Heart left ventricle (tissue), 16 donors: Measurements from ENCODE around the gene DCAKD. TPM values are rescaled to one million over a fixed set of nuclear protein-coding genes. Genes with fewer than 3 reads are reported as not detected.

ENCODE experiments used
- ATAC-seq, 4 donors: fragments of 200-7000 bp; cut with Tn5 transposase; one replicate each; pipeline ENCODE4 v1.9.1; 2020 to 2022; ENCODE audit warnings: moderate library complexity in 4 of 4, mild to moderate bottlenecking in 3 of 4, moderate number of reproducible peaks in 1 of 4
- DNase-seq, 5 donors: peaks; one replicate each; pipeline ENCODE4 v3.0.0-alpha.2; 2020
- H3K27ac ChIP-seq, 12 donors: fragments of 200-600 bp; sonication (generic) in 4 of 12; one replicate each; pipeline versions ENCODE4 v1.5.0 to v1.8.0; 2016 to 2022; ENCODE audit warnings: mild to moderate bottlenecking in 2 of 12
- H3K27me3 ChIP-seq, 9 donors: fragments of 200-600 bp; sonication (generic) in 2 of 9; one replicate each; pipeline versions ENCODE4 v1.5.1 to v1.8.0; 2016 to 2022; ENCODE audit warnings: mild to moderate bottlenecking in 3 of 9
- H3K36me3 ChIP-seq, 9 donors: fragments of 200-600 bp; sonication (generic) in 2 of 9; one replicate each; pipeline versions ENCODE4 v1.5.0 to v1.8.0; 2018 to 2022; ENCODE audit warnings: mild to moderate bottlenecking in 2 of 9
- H3K4me1 ChIP-seq, 12 donors: fragments of 200-600 bp; sonication (generic) in 4 of 12; one replicate each; pipeline versions ENCODE4 v1.5.0 to v1.8.0; 2016 to 2022; ENCODE audit warnings: mild to moderate bottlenecking in 3 of 12
- H3K4me3 ChIP-seq, 12 donors: fragments of 200-600 bp; sonication (generic) in 4 of 12; one replicate each; pipeline versions ENCODE4 v1.5.0 to v1.8.0; 2017 to 2022; ENCODE audit warnings: mild to moderate bottlenecking in 9 of 12, moderate library complexity in 4 of 12
- H3K9me3 ChIP-seq, 12 donors: fragments of 200-600 bp; sonication (generic) in 4 of 12; one replicate each; pipeline versions ENCODE4 v1.5.0 to v1.8.0; 2016 to 2022; ENCODE audit warnings: mild to moderate bottlenecking in 1 of 12
- CTCF ChIP-seq, 12 donors: fragments of 200-600 bp; sonication (generic) in 4 of 12; IDR thresholded peaks; one replicate each; pipeline versions ENCODE4 v1.5.0 to v1.8.0; 2018 to 2022; ENCODE audit warnings: antibody characterized with exemption in 12 of 12, mild to moderate bottlenecking in 5 of 12
- POLR2A ChIP-seq, 2 donors: fragments of 450-650 bp; IDR thresholded peaks; one replicate each; pipeline ENCODE4 v1.6.1; 2017; ENCODE audit warnings: antibody characterized with exemption in 2 of 2, mild to moderate bottlenecking in 2 of 2, moderate library complexity in 2 of 2
- WGBS, 4 donors: extraction: QIAGEN DNeasy Blood & Tissue Kit in 2 of 4; methylation state at CpG; one replicate each; pipeline versions ENCODE4 v1.1.5 to v1.1.7; 2013 to 2018; 5-methylcytosine and 5-hydroxymethylcytosine counted together
- intact Hi-C, 10 donors: fragments of 100-400 bp; cut with DNase I; formaldehyde crosslinking; loops; one replicate each; pipeline versions ENCODE4 v1.11.1 to v1.14.2; 2022
- polyA plus RNA-seq, 2 donors: library from polyadenylated mRNA; stranded (reverse); fragments of 200-250 nt; gene quantifications; one replicate each; pipeline ENCODE4 v1.2.3, GENCODE V29; 2013
- total RNA-seq, 9 donors: library from RNA; depleted of rRNA in 2 of 9; stranded (reverse); fragments of >200 nt in 2 of 9; fragmentation: NEBNext Ultra II Directional in 3 of 9; extraction: Animal tissue kit (Norgen Biotek cat#: 25700) in 3 of 9; gene quantifications; one replicate each; pipeline versions ENCODE4 v1.1.0 to v1.2.4, GENCODE V29; 2016 to 2023
- donor health status: ischemic (EF 13 %, LVEDD 7.1; RV severe dilation, severe dysfunction).
- donor health status: healthy with polysubstance abuse.
- donor health status: DM: no; HTN: yes; CAD: no.
- donor health status: DM: no; HTN: no; CAD: no.
- donor health status: ischemic (EF 25% LVEDD 6.9; RV normal size, moderate dysfunction).
- donor health status: ischemic (EF 25% LVEDD 5.7; RV mildly dilated, moderate dysfunction).
- donor health status: healthy.
- donor health status: DM: yes; HTN: yes; CAD: no.
- donor health status: ischemic (EF 35%, LVEDD 5.7; RV mildly dilated, moderate dysfunction).
- donor health status: nonischemic (EF 11% LVEDD 7.7; RV severe dilation, severe dysfunction).
- donor health status: DM: yes; HTN: yes; CAD: no.
- donor health status: PGD.
- donor health status: ischemic (EF 29% LVEDD 5.4; RV normal size, mild dysfunction).
- donor health status: nonischemic (EF 23%, LVEDD 6.1; RV moderate dilation, normal function).

The DCAKD gene
- total and polyA plus RNA-seq, 11 donors: 15.3 to 60.9 (median 32.4) TPM

DNA sequence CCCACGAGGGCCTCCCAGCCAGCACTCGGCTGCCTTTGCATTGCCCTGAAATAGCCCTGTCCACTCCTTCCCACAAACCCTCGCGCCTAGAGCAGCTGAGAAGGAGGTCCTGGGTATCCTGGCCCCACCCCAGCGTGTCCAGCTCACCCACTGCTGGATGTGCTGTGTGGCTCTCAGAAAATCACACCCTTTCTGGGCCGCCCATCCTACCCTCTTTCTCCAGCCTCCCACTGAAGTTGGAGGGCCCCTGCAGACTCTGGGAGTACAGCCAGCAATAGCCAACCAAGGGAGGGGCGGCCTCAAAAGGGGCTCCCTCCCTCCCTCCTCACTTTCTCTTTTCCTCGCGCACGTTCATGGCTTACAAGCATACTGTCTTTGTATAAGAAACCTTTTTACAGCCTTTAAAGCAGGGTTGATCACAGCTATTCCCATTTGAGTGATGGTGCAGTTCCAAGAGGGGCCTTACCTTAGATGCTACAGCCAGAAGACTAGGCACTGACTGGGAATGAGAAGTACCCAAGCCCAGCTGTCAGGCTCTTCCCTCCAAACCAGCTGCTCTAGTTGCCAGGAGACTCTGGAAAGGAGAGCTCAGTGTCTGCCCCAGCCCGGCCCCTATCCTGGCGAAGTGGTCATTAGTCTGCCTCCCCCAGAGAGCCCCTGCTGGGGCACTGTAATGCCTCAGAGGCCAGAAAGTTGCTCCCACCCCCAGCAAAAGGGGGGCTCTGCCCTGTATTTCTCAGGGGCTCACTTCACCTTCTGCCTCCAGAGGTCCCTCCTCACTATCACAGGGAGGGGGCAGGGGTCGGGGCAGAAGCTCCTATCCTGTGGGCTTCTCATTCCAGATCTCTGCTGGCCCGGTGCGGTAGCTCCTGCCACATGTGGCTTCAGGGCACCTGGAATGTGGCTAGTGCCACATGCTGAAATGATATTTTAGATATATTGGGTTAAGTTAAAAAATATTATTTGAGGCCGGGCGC, 38.1 kb downstream of the DCAKD start:
- TF ChIP-seq POLR2A (IDR thresholded peaks at IDR 0.05) (no peak), CTCF (IDR thresholded peaks at IDR 0.05) (no peak)
- Histone ChIP-seq H3K4me1 (peaks cover 0 to 17% (median 9%) of the 10 kb centered on the region in 12 donors), H3K27ac (no peak overlapping the region), H3K9me3 (no peaks in the 10 kb centered on the region), H3K27me3 (peaks cover 0 to 3% (median 0%) of the 10 kb centered on the region in 9 donors), H3K36me3 (no peaks in the 10 kb centered on the region), H3K4me3 (peak overlapping the region in 2 of 12 donors; percentile 3 to 19)
- intact Hi-C loops: no loop called here
- DNase-seq: peak in 2 of 5 donors; percentile 44 to 56
- ATAC-seq: peak; percentile 15 to 78 (median 64)
- 62 to 69% (median 66%) methylated on average over 15 to 17 of the region's 17 CpGs for WGBS, 4 donors

GRCh38 chr17:45011767-45012166, 39.7 kb downstream of the DCAKD start:
- Histone ChIP-seq H3K4me1 (peaks cover 0 to 14% (median 6%) of the 10 kb centered on the region in 12 donors), H3K27me3 (peaks cover 0 to 5% (median 0%) of the 10 kb centered on the region in 9 donors), H3K9me3 (no peaks in the 10 kb centered on the region), H3K36me3 (no peaks in the 10 kb centered on the region), H3K4me3 (no peak overlapping the region), H3K27ac (no peak overlapping the region)
- 91 to 100% (median 97%) methylated on average over 1 of the region's 1 CpG for WGBS, 4 donors
- DNase-seq (no peak), ATAC-seq (no peak)
- intact Hi-C loops: no loop called here
- TF ChIP-seq CTCF (IDR thresholded peaks at IDR 0.05) (no peak), POLR2A (IDR thresholded peaks at IDR 0.05) (no peak)

DNA sequence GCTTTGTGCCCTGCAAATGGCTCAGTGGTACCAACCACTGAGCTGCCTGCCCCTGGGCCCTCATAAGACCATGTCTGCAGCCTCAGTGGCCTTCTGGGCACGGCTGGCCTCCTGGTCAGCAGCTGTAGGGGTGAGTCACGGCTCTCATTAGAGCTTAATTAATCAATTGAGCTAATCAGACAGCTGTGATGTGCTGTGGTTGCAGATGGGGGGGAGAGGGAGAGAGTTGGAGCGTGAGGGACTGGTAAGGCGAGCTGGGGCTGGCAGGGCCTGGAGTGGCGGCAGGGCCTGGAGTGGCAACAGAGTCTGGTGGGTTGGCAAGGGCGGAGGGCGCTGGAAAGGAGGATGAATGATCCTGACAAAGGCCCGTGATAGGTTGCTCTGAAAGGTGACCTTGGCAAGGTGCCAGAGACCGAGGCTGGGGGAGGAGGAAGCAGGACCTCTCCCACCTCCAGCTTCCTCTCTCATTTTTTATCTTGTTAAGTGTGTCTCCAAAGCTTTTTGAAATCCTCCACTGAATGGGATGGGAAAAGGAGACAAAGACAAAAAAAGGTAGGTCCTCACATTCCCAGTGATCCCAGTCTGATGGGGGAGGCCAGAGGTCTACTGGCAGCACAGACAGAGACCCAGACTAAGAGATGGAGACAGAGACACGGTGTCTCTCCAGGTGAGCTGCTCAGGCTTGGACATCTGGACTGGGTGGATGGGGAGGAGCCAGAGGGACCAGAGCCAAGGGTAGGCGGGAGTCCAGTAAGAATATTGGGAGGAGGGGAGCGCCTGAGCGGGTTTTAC, 41.6 kb downstream of the DCAKD start:
- H3K27ac ChIP-seq: no peak overlapping the region
- no peak for ATAC-seq
- 77 to 82% (median 80%) methylated on average over 13 of the region's 13 CpGs for WGBS, 4 donors
- no peak for TF ChIP-seq CTCF (IDR thresholded peaks at IDR 0.05)
- no peak for TF ChIP-seq POLR2A (IDR thresholded peaks at IDR 0.05)
- intact Hi-C loops: no loop called here
- H3K9me3 ChIP-seq: no peaks in the 10 kb centered on the region
- H3K4me1 ChIP-seq: peaks cover 0 to 14% (median 6%) of the 10 kb centered on the region in 12 donors
- H3K4me3 ChIP-seq: no peak overlapping the region
- no peak for DNase-seq
- peaks cover 0 to 5% (median 0%) of the 10 kb centered on the region in 9 donors for H3K27me3 ChIP-seq
- H3K36me3 ChIP-seq: no peaks in the 10 kb centered on the region

GRCh38 chr17:45008216-45008615, 43.2 kb downstream of the DCAKD start:
- no peak for ATAC-seq
- 78 to 83% (median 82%) methylated on average over 10 of the region's 10 CpGs for WGBS, 4 donors
- peaks cover 0 to 10% (median 6%) of the 10 kb centered on the region in 12 donors for H3K4me1 ChIP-seq
- no peaks in the 10 kb centered on the region for H3K36me3 ChIP-seq
- TF ChIP-seq CTCF (IDR thresholded peaks at IDR 0.05) (no peak), POLR2A (IDR thresholded peaks at IDR 0.05) (no peak)
- intact Hi-C loops: no loop called here
- H3K27me3 ChIP-seq: peaks cover 0 to 5% (median 0%) of the 10 kb centered on the region in 9 donors
- DNase-seq: no peak
- H3K4me3 ChIP-seq: no peak overlapping the region
- no peak overlapping the region for H3K27ac ChIP-seq
- H3K9me3 ChIP-seq: no peaks in the 10 kb centered on the region
